NCI-H187 (cell line): ENCODE data around the gene FASN.

ENCODE experiments used
- DNase-seq, 2 experiments: peaks; one replicate each; lab custom pipeline; 2025; lab: John Stamatoyannopoulos, UW

The FASN gene

GRCh38 chr17:82055965-82056728 is 41.9 kb downstream of the FASN start:
- no peak for DNase-seq

DNA sequence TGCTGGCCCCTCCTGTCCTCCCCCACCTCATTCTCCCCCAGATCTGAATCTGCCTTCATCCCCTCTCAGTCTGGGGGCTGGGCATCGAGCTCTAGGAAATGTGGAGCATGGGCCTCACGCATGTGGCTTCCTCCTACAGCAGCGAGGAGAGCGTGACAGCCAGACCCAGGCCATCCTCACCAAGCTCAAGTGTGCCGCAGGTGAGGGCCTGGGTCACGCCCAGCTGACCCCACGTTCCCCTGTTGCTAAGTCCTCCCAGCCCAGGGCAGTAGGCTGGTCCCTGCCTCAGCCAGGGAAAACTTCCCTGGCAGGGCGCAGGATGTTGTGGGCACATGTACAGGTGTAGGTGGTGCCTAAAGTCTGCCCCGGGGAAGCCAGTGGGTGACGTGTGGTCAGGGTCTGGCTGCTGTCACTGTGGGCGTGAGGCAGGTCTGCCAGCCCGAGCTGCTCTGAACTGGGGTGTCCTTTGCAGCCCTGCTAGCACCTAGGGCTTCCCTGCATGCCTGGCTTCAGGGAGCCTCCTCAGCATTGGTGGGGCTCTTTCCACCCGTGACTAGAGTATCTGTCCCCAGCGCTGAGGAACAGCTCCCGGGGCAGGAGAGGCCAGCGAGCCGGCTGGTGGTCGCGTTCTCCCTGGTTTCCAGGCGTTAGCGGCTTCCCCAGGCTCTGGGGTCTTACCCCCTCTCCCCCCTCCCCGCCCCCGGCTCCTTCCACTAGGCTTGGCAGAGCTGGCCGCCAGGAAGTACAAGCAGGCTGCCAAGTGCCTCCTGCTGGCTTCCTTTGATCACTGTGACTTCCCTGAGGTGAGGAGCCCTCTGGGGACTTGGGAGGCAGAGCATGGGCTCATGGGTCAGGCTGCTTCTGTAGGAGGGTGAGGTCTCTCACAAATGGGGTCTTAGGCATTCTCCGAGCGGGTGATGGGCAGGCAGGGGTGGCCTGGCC is 42.7 kb downstream of the FASN start:
- DNase-seq: no peak

GRCh38 chr17:82054351-82055022 is 43.5 kb downstream of the FASN start:
- DNase-seq: no peak

GRCh38 chr17:82053556-82054263 is 44.3 kb downstream of the FASN start:
- DNase-seq: no peak

DNA sequence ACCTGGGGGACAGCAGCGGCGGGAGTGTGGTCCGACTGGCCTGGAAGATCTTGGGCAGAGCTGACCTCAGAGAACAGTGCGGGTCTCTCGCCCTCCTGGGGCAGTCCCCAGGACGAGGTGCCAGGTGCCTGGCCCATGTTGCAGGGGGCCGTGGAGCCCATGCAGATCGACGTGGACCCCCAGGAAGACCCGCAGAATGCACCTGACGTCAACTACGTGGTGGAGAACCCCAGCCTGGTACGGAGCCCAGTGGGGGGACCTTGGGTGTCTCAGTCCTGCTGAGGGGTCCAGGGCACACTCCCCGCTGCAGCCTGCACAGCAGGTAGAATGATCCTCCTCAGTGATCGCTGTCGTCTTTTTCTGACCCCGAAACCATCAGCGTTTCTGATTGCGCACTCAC is 44.9 kb downstream of the FASN start:
- DNase-seq: no peak

DNA sequence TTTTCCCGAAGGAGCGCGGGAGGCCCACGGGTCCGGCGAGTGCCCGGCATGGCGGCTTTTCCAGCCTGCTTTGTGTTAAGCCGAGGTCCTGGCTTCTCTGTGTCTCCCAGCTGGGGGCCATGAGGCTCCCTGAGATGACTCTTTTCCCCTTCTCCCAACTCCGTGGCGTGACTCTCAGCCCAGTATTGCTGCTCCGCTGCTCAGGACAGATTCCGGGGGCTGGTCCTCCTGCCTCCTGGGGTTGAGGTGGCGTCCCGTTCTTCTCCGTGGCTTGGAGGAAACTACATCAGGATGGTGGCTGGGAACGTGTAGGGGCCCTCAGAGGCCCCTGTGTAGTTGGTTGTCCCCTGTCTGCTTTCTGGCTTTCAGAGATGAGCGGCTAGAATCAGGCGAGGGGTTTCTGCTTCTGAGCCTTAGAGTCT is 45.4 kb downstream of the FASN start:
- no peak for DNase-seq

DNA sequence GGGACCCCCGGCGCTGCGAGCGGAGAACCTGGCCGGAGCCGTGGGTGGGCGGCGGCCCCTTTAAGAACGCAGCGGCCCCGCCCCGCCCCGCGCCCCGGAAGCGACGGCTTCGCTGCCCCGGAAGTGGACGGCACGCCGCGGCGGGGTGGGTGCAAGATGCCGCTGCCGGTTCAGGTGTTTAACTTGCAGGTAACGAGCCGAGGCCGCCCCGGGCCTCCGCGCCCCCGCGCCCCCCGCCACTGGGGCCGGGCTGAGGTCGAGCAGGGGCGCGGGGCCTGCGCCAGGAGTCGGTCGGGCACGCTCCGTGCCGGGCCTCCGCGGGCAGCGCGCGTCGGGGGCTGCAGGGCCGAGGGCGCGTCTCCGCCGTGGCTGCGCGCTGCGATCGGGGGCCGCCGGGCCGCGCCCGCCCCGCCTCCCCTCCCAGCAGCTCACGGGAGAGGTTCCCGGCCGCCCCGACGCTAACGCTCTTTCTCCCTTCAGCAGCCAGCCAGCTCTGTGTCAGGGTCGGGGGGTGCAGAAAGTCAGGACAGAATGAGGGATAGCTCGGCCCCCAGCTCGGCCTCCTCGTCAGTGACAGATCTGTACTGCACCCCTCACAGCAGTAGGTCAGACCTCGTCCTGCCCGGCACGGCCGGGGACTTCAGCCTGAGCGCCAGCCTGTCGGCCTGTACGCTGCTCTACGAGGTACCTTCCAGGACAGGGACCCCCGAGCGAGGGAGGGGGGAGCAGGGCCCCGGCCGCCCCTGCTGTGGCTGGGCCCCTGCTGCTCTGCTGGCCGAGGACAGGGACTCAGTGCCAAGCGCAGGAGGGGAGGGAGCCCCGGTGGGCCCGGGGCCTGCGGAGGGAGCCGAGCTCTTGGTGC is 46.0 kb downstream of the FASN start, which contains the start of the genes GPS1 and RFNG:
Gene GPS1, plus strand, starts transcription at position 123 of the 862 bp plus-strand sequence. Its CDS starts 34 bp downstream, at position 157.
Gene RFNG, minus strand, starts transcription at position 36 of the 862 bp plus-strand sequence. CDS start 45 bp downstream, outside the sequence.
- peak in 1 of 2 experiments; percentile 41 for DNase-seq

DNA sequence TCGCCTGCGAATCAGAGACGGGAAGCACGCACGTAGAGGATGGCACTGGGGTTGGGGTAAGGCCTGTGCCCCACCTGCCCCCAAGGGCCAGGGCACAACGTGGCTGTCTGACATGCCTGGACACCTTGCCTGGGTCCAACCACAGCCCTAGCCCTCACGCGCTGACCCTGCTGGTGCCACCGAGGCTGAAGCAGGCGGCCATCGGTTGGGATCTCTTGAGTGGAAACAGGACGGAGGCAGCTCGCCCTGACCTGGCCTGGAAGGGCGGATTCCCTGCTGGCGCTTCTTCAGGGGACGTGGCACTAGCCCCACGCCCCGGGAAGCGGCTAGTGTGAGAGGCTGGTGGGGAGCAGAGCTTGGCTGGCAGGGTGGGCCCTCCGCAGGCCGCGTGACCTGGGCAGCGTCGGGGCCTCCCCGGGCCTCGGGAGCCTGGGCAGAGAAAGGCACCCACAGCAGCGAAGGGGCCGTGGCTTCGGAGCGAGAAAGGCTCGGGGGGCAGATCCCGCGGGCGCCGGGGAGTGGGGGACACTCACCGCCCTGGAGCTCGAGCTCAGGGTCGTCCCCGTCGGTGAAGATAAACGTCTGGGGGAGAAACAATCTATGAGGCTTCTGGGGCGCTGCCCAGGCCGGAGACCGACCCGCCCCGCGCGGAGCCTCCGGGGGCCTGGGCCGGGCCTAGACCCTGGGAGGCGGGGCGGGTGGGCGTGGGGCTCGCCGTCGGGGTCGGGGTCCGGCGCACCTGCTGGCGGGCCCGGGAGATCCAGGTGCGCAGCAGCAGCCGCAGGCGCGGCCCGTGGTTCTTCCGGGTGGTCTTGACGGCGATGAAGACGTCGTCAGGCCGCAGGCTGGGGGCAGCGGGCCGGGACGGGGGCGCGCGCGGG is 47.0 kb downstream of the FASN start:
- DNase-seq: no peak

DNA sequence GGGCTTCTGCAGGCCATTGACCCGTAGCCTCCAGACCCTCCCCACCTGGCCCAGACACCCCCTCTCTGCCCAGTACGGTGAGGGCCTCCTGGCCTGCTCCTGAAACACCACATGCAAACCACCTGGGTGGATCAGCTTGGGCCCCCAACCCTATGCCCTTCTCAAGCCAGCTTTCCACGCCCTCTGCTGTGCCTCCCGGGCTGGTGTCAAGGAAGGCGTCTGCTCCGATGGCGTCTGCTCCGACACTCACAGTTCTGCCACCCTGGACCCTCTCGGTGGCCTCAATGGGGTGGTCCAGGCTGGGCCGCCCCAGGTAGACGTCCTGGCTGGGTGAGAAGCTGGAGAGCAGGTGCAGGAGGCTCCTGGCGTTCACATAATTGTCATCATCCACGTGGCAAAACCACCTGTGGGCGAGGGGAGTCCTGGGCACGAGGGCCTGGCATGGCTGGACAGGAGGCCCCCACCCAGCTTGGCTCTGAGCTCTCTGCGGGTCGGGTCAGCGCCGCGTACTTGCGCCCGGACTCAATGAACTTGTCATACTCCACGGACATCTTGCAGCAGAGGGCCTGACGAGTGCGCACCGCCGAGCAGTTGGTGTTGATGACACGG is 47.8 kb downstream of the FASN start:
- DNase-seq: no peak

DNA sequence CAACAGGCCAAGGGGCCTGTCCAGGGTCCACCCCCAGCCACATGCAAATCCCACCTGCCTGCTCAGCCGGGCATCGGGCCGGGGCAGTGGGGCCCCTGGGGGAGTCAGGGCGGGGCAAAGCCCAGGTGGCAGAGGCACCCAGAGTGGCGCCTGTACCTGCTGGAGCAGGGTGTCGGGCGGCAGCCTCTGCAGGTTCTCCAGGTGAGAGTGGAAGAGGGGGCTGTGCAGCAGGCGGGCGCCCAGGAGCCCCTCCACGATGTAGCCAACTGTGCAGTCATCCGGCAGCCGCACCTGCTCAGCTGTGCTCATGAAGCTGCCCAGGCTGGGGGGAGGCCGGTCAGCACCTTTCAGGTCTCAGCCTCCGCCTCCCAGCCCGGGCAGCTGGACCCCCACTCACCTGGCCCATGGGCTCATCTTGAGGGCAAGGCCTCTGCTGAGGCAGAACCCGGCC is 48.5 kb downstream of the FASN start:
- DNase-seq: no peak

GRCh38 chr17:82049106-82049505 is 48.9 kb downstream of the FASN start:
- DNase-seq: no peak

GRCh38 chr17:82048571-82048971 is 49.5 kb downstream of the FASN start:
- DNase-seq: no peak

GRCh38 chr17:82047914-82048570 is 50.0 kb downstream of the FASN start:
- no peak for DNase-seq

DNA sequence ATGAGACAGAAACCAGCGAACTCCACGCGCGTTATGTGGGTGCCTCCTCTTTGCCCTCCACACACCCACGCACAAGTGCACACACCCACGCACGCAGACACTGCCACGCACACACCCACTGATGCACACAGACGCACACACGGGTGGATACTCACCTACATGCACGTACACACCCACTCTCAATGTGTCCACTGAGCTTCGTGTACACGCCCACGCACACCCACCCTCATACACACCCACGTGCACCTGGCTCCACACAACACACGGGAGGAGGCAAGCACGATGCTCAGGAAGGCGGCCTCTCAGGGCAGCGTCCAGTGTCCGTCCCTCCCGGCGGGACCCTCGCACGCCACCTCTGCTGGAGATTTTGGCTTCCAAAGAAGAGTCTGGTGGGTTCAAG is 50.7 kb downstream of the FASN start:
- no peak for DNase-seq

DNA sequence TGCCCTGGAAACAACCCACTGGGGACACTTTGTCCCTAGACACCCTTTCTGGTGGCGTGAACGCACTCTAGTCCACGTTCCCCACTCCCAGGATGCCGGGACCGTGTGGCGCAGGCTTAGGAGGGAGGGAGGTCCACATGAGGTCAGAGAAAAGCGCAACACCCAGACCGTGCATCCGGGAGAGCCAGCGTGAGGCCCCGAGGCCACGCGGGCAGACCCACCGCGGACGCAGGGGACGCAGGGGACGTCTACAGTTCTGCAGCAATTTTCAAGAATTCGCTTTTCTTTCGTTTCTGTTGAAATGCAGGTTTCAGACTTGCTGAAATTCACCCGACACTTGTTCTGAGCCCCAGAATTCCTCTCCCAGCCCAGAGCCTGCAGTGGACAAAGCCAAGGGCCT is 51.1 kb downstream of the FASN start:
- DNase-seq: no peak

DNA sequence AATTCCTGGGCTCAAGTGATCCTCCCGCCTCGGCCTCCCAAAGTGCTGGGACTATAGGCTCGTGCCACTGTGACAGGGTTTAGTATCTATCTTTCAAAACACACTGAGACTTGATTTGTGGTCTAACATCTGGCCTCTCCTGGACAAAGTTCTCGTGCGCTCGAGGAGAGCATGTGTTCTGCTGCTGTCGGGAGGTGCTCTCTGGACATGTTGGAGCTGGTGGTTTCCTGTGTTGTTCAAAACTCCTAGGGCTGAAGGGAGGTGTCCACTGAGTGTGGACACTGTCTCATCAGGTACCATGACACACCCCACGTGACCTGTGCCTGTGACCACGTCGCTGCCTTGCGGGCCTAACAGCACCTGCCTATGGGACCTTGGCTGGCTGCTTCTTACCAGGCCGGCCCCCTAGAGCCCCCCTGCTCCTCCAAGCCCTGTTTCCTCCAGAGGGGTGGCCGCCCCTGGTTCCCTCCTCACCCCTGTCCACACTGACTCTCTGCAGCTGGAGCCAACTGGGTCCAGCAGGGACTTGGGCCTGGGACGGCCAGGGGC is 52.0 kb downstream of the FASN start:
- no peak for DNase-seq

- DNase-seq: no peak
Measured at GRCh38 chr17:82043507-82043906, 54.5 kb downstream of the FASN start.

DNA sequence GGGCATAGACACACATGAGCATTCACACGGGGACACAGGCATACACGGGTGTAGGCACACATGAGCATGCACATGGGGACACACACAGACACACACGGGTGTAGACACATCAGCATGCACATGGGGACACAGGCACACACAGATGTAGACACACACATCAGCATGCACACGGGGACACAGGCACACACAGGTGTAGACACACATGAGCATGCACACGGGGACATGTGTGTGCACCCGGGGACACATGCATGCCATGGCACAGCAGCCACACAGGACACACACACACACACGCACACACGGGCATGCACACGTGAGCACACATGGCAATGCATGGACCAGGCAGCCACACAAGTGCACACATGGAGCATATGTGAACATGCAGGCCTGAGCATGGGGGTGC is 55.4 kb downstream of the FASN start:
- DNase-seq: no peak
